H9 (cell line): ENCODE results near the gene MRPS6. TPM values are rescaled to one million over a fixed set of nuclear protein-coding genes. Genes with fewer than 3 reads are reported as not detected.

ENCODE experiments used
- DNase-seq: peaks from one replicate; pipeline ENCODE4 v3.0.0-alpha.2; 2017
- H2AFZ ChIP-seq: one replicate; pipeline ENCODE4 v1.6.1; 2013; ENCODE audit warnings: mild to moderate bottlenecking, low read length, control low read depth, moderate library complexity
- H2AK5ac ChIP-seq: 2 replicates; pipeline ENCODE4 v1.6.1; 2013; ENCODE audit warnings: low read length, control low read depth, mixed read lengths; ENCODE audit not compliant: insufficient read length
- H2BK120ac ChIP-seq: one replicate; pipeline ENCODE4 v1.6.1; 2013; ENCODE audit warnings: low read depth, mild to moderate bottlenecking, low read length, control low read depth, inconsistent platforms; ENCODE audit not compliant: poor library complexity, severe bottlenecking
- H2BK12ac ChIP-seq: 2 replicates; pipeline ENCODE4 v1.6.1; 2013; ENCODE audit warnings: low read length, control low read depth, mixed read lengths, low read depth; ENCODE audit not compliant: insufficient read length
- H2BK15ac ChIP-seq: 2 replicates; pipeline ENCODE4 v1.6.1; 2013; ENCODE audit warnings: low read depth, low read length, control low read depth
- H2BK20ac ChIP-seq: one replicate; pipeline ENCODE4 v1.6.1; 2013; ENCODE audit warnings: low read depth, mild to moderate bottlenecking, low read length, control low read depth, inconsistent platforms; ENCODE audit not compliant: poor library complexity, severe bottlenecking
- H2BK5ac ChIP-seq: 2 replicates; pipeline ENCODE4 v1.6.1; 2013; ENCODE audit warnings: low read length, control low read depth, mixed read lengths; ENCODE audit not compliant: insufficient read length
- H3K14ac ChIP-seq: 2 replicates; pipeline ENCODE4 v1.6.1; 2013; ENCODE audit warnings: low read length, control low read depth; ENCODE audit not compliant: insufficient read depth
- H3K18ac ChIP-seq: 2 replicates; pipeline ENCODE4 v1.6.1; 2013; ENCODE audit warnings: low read depth, mild to moderate bottlenecking, mixed read lengths, low read length, control low read depth; ENCODE audit not compliant: insufficient read length
- H3K23ac ChIP-seq: 2 replicates; pipeline ENCODE4 v1.6.1; 2013; ENCODE audit warnings: low read length, control low read depth, mixed read lengths, low read depth; ENCODE audit not compliant: insufficient read length
- H3K23me2 ChIP-seq: 2 replicates; pipeline ENCODE4 v1.6.1; 2013; ENCODE audit warnings: low read depth, mild to moderate bottlenecking, mixed read lengths, low read length, control low read depth; ENCODE audit not compliant: insufficient read length, poor library complexity, severe bottlenecking
- H3K27ac ChIP-seq: 2 replicates; pipeline ENCODE4 v1.5.1; 2013; ENCODE audit warnings: low read length, control low read depth, mixed read lengths, low read depth; ENCODE audit not compliant: insufficient read length
- H3K27me3 ChIP-seq: 2 replicates; pipeline ENCODE4 v1.6.1; 2013; ENCODE audit warnings: low read length, control low read depth, inconsistent platforms; ENCODE audit not compliant: insufficient read depth
- H3K4ac ChIP-seq: 2 replicates; pipeline ENCODE4 v1.6.1; 2013; ENCODE audit warnings: low read depth, mild to moderate bottlenecking, control low read depth, inconsistent platforms, low read length, moderate library complexity
- H3K4me1 ChIP-seq: 2 replicates; pipeline ENCODE4 v1.6.1; 2013; ENCODE audit warnings: low read length, control low read depth, inconsistent platforms; ENCODE audit not compliant: insufficient read depth
- H3K4me2 ChIP-seq: 2 replicates; pipeline ENCODE4 v1.6.1; 2013; ENCODE audit warnings: low read length, control low read depth, mixed read lengths; ENCODE audit not compliant: insufficient read length, insufficient read depth
- H3K56ac ChIP-seq: 2 replicates; pipeline ENCODE4 v1.6.1; 2013; ENCODE audit warnings: low read depth, mild to moderate bottlenecking, mixed read lengths, low read length, control low read depth; ENCODE audit not compliant: insufficient read length
- H3K79me1 ChIP-seq: 2 replicates; pipeline ENCODE4 v1.6.1; 2013; ENCODE audit warnings: low read depth, mild to moderate bottlenecking, moderate library complexity, low read length, control low read depth, inconsistent platforms; ENCODE audit not compliant: insufficient read depth, poor library complexity, severe bottlenecking
- H3K79me2 ChIP-seq: 2 replicates; pipeline ENCODE4 v1.6.1; 2013; ENCODE audit warnings: low read length, control low read depth, inconsistent platforms; ENCODE audit not compliant: insufficient read depth
- H3K9ac ChIP-seq: 2 replicates; pipeline ENCODE4 v1.6.1; 2013; ENCODE audit warnings: low read length, control low read depth, mixed read lengths; ENCODE audit not compliant: insufficient read length; ENCODE audit errors: extremely low read depth
- H3K9me3 ChIP-seq: one replicate; pipeline ENCODE4 v1.6.1; 2013; ENCODE audit warnings: low read depth, low read length, inconsistent platforms; ENCODE audit not compliant: control insufficient read depth
- H3T11ph ChIP-seq: one replicate; pipeline ENCODE4 v1.6.1; 2013; ENCODE audit warnings: mild to moderate bottlenecking, low read length, control low read depth, inconsistent platforms
- H4K20me1 ChIP-seq: one replicate; pipeline ENCODE4 v1.6.1; 2013; ENCODE audit not compliant: control insufficient read depth, insufficient read length, insufficient read depth
- H4K5ac ChIP-seq: 2 replicates; pipeline ENCODE4 v1.6.1; 2013; ENCODE audit warnings: low read depth, mild to moderate bottlenecking, mixed read lengths, low read length, control low read depth; ENCODE audit not compliant: insufficient read length
- H4K8ac ChIP-seq: replicated peaks from 2 replicates; pipeline ENCODE4 v1.6.1; 2013; ENCODE audit warnings: low read length, control low read depth, mixed read lengths, low read depth; ENCODE audit not compliant: insufficient read length
- H4K91ac ChIP-seq: 2 replicates; pipeline ENCODE4 v1.6.1; 2013; ENCODE audit warnings: low read depth, mild to moderate bottlenecking, moderate library complexity, mixed read lengths, low read length, control low read depth; ENCODE audit not compliant: insufficient read length
- H3K27ac Mint-ChIP-seq, 3 experiments: 2 replicates in 2 of 3; 3 replicates in 1 of 3; pipeline ENCODE4 v1.8.0; 2020 to 2021; ENCODE audit warnings: mixed read lengths in 3 of 3, mild to moderate bottlenecking in 1 of 3, moderate library complexity in 1 of 3
- H3K27me3 Mint-ChIP-seq: 2 replicates; pipeline ENCODE4 v1.8.0; 2021; ENCODE audit warnings: low read depth, mild to moderate bottlenecking, moderate library complexity, mixed read lengths
- H3K36me3 Mint-ChIP-seq, 3 experiments: 2 replicates in 2 of 3; 3 replicates in 1 of 3; pipeline ENCODE4 v1.8.0; 2020 to 2021; ENCODE audit warnings: low read depth in 3 of 3, mixed read lengths in 3 of 3; ENCODE audit not compliant: insufficient read depth in 1 of 3
- H3K4me1 Mint-ChIP-seq, 2 experiments: 2 replicates each; pipeline ENCODE4 v1.8.0; 2020; ENCODE audit warnings: mixed read lengths in 2 of 2
- H3K4me3 Mint-ChIP-seq, 2 experiments: 2 replicates in 1 of 2; 3 replicates in 1 of 2; pipeline ENCODE4 v1.8.0; 2020 to 2021; ENCODE audit warnings: mild to moderate bottlenecking in 2 of 2, mixed read lengths in 2 of 2, moderate library complexity in 1 of 2
- H3K9me3 Mint-ChIP-seq, 2 experiments: 2 replicates in 1 of 2; 3 replicates in 1 of 2; pipeline ENCODE4 v1.8.0; 2020; ENCODE audit warnings: mild to moderate bottlenecking in 2 of 2, mixed read lengths in 2 of 2, moderate library complexity in 1 of 2
- CTCF ChIP-seq: fragments of 200-600 bp; sonication (generic); conservative IDR thresholded peaks from 3 replicates; pipeline ENCODE4 v1.8.0; 2021; ENCODE audit warnings: antibody characterized with exemption, mild to moderate bottlenecking
- WGBS: extraction: QIAGEN DNeasy Blood & Tissue Kit; methylation state at CpG from one replicate; pipeline ENCODE4 v1.1.7; 2013; ENCODE audit warnings: missing lambda C conversion rate, low lambda C conversion rate, mixed read lengths; ENCODE audit not compliant: insufficient read length; ENCODE audit errors: extremely low coverage; 5-methylcytosine and 5-hydroxymethylcytosine counted together
- total RNA-seq: library from RNA; stranded (reverse); gene quantifications from 2 replicates; pipeline ENCODE4 v1.2.1, GENCODE V29; 2021

Gene MRPS6
- total RNA-seq, 1 experiment from 2014 or later = 83.2 TPM

GRCh38 chr21:34129039-34129891 is 55.9 kb downstream of the MRPS6 start:
- Mint-ChIP-seq H3K36me3 (peaks cover 38 to 41% (median 38%) of the 10 kb centered on the region in 3 experiments; a peak in 6 of 7 replicates), H3K9me3 (no peaks in the 10 kb centered on the region; a peak in 1 of 5 replicates), H3K27ac (peak overlapping the region; percentile 41 to 78 (median 55)), H3K27me3 (no peaks in the 10 kb centered on the region), H3K4me3 (peak overlapping the region in 1 of 2 experiments; percentile 62; a peak in 2 of 5 replicates), H3K4me1 (peaks cover 60 to 71% of the 10 kb centered on the region in 2 experiments)
- Histone ChIP-seq H3K79me2 (peaks cover 9% of the 10 kb centered on the region; the same call in 1 of the 2 replicates), H2BK20ac (no peak overlapping the region), H3T11ph (no peak overlapping the region), H2AFZ (no peak overlapping the region), H3K27ac (peak overlapping the region; percentile 38), H2BK120ac (no peak overlapping the region), H3K27me3 (no peaks in the 10 kb centered on the region), H4K5ac (no peak overlapping the region), H2BK12ac (no peak overlapping the region), H2BK5ac (no peak overlapping the region), H4K20me1 (no peaks in the 10 kb centered on the region), H3K14ac (peak overlapping the region; percentile 45; the same call in 1 of the 2 replicates), H2AK5ac (no peak overlapping the region), H4K91ac (no peak overlapping the region), H3K23ac (no peak overlapping the region), H3K4ac (no peak overlapping the region), H3K4me2 (peak overlapping the region; percentile 49), H4K8ac (no peak overlapping the region), H3K23me2 (no peaks in the 10 kb centered on the region), H3K4me1 (peaks cover 29% of the 10 kb centered on the region), H3K18ac (no peak overlapping the region), H3K79me1 (peaks cover 8% of the 10 kb centered on the region), H3K9me3 (no peaks in the 10 kb centered on the region), H2BK15ac (no peak overlapping the region), H3K9ac (no peak overlapping the region), H3K56ac (no peak overlapping the region)
- TF ChIP-seq CTCF = peak; percentile 49
- DNase-seq = peak; percentile 58
- no CpG with 5 or more reads among the region's 17 CpGs for WGBS
